ENCODE data around the gene TLR8.
"Not testable (repeated sequence)": the region's sequence is repeated elsewhere in the genome, so short reads cannot be mapped to it uniquely, and the experiment has no call there.

The TLR8 gene

GRCh38 chrX:12956704-12957534, 50.5 kb downstream of the TLR8 start:
- DNase-seq = peak; percentile 59
- in situ Hi-C loops (cut with HindIII; ENCODE audit: low pct_ligation_motif_present, low pct_unique_long_range_greater_than_20kb, low sequenced_read_pairs) = no loop called here

DNA sequence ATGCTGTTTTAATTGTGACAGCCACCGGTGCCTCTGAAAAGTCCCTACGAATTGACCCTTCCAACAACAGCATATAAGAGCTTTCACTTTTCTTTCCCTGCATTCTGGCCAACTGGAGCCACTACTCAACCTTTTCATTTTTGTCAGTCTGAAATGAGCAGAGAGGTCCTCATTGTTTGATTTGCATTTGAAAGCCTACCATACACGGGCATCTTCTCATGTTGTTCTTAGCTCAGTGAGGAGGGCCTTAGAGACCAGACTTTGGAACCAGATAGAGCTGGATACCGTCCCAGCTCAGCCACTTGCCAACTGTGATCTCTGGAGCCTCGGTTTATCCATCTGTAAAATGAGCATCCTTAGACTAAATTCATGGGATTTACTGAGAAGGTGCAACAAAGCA, 51.6 kb downstream of the TLR8 start:
- DNase-seq = no peak
- in situ Hi-C loops (cut with HindIII; ENCODE audit: low pct_ligation_motif_present, low pct_unique_long_range_greater_than_20kb, low sequenced_read_pairs) = no loop called here

DNA sequence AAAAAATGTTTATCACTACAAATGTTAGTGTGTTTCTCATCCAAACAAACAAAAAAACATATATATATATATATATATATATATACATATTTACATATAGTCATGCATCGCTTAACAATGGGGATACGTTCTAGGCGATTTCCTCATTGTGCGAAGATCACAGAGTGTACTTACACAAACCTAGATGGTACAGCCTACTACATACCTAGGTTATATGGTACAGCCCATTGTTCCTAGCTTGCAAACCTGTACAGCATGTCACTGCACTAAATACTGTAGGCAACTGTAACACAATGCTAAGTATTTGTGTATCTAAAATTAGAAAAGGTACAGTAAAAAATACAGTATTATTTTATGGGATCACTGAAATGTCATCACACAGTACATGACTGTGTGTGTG, 52.0 kb downstream of the TLR8 start:
- in situ Hi-C loops (cut with HindIII; ENCODE audit: low pct_ligation_motif_present, low pct_unique_long_range_greater_than_20kb, low sequenced_read_pairs) = no loop called here
- no peak for DNase-seq

GRCh38 chrX:12961196-12961718, 54.8 kb downstream of the TLR8 start:
- in situ Hi-C loops (cut with HindIII; ENCODE audit: low pct_ligation_motif_present, low pct_unique_long_range_greater_than_20kb, low sequenced_read_pairs) = no loop called here
- no peak for DNase-seq

- no peak for DNase-seq
- in situ Hi-C loops (cut with HindIII; ENCODE audit: low pct_ligation_motif_present, low pct_unique_long_range_greater_than_20kb, low sequenced_read_pairs) = no loop called here
Observed at GRCh38 chrX:12962041-12962504, 55.7 kb downstream of the TLR8 start.

DNA sequence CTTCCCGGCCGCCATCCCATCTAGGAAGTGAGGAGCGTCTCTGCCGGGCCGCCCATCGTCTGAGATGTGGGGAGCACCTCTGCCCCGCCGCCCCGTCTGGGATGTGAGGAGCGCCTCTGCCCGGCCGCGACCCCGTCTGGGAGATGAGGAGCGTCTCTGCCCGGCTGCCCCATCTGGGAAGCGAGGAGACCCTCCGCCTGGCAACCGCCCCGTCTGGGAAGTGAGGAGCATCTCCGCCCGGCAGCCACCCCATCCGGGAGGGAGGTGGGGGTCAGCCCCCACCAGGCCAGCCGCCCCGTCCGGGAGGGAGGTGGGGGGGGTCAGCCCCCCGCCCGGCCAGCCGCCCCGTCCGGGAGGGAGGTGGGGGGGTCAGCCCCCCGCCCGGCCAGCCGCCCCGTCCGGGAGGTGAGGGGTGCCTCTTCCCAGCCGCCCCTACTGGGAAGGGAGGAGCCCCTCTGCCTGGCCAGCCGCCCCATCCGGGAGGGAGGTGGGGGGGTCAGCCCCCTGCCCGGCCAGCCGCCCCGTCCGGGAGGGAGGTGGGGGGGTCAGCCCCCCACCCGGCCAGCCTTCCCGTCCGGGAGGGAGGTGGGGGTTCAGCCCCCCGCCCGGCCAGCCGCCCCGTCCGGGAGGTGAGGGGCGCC, 56.9 kb downstream of the TLR8 start:
- in situ Hi-C loops (cut with HindIII; ENCODE audit: low pct_ligation_motif_present, low pct_unique_long_range_greater_than_20kb, low sequenced_read_pairs); DNase-seq: not testable (repeated sequence)

GRCh38 chrX:12965131-12965940, 58.9 kb downstream of the TLR8 start:
- DNase-seq = no peak
- in situ Hi-C loops (cut with HindIII; ENCODE audit: low pct_ligation_motif_present, low pct_unique_long_range_greater_than_20kb, low sequenced_read_pairs) = no loop called here

- no peak for DNase-seq
- in situ Hi-C loops (cut with HindIII; ENCODE audit: low pct_ligation_motif_present, low pct_unique_long_range_greater_than_20kb, low sequenced_read_pairs) = no loop called here
Observed at GRCh38 chrX:12966151-12966550, 59.7 kb downstream of the TLR8 start.

DNA sequence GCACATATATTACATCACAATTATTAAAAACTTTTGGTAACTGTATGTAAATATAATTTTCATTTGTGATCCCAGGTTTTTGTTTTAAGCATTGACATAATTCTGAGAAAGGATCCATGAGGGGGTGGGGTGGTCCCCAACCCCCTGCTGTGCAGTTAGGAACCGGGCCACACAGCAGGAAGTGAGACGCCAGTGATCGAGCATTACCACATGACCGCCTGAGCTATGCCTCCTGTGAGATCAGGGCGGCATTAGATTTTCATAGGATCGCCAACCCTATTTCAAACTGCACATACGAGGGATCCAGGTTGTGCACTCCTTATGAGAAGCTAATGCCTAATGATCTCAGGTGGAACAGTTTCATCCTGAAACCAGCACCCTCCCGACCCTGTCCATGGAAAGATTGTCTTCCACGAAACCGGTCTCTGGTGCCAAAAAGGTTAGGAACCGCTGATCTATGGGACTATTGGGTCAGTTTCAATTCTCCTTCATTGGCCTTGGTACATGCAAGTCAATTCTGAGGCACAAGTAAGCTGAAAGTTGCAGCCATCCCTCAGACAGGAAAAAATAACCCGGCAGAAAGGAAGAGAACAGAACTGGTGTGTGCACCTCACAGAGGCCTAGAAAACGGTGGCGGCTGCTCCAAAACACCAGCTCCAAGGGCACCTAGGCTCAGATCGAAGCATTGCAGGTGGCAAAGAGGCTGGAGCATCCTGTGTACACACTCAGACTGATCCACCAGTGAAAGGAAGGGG, 61.5 kb downstream of the TLR8 start:
- DNase-seq = no peak
- in situ Hi-C loops (cut with HindIII; ENCODE audit: low pct_ligation_motif_present, low pct_unique_long_range_greater_than_20kb, low sequenced_read_pairs) = no loop called here

DNA sequence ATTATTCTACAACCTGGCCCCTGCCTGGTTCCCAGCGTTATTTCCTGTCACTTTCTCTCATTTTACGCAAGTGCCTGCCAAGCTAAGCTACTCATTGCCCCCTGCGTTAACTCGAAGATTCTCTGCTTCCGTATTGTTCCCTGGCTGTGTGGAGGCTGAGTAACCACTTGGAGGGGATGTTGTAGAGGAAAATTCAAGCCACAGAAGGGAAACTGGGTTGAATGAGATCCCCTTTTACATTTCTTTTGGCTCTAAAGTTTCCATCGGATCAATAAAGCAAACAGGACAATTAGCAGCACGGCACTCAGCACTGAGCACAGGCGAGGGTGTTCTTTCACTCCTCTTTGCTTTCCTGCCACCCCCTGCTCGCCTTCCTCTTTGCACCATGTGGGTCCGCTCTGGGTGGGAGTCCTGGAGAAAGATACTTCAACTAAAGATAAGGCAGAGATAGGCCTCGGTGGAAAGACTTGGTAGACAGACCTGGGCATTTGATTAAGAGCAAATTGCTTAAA, 64.3 kb downstream of the TLR8 start:
- no peak for DNase-seq
- in situ Hi-C loops (cut with HindIII; ENCODE audit: low pct_ligation_motif_present, low pct_unique_long_range_greater_than_20kb, low sequenced_read_pairs) = no loop called here

DNA sequence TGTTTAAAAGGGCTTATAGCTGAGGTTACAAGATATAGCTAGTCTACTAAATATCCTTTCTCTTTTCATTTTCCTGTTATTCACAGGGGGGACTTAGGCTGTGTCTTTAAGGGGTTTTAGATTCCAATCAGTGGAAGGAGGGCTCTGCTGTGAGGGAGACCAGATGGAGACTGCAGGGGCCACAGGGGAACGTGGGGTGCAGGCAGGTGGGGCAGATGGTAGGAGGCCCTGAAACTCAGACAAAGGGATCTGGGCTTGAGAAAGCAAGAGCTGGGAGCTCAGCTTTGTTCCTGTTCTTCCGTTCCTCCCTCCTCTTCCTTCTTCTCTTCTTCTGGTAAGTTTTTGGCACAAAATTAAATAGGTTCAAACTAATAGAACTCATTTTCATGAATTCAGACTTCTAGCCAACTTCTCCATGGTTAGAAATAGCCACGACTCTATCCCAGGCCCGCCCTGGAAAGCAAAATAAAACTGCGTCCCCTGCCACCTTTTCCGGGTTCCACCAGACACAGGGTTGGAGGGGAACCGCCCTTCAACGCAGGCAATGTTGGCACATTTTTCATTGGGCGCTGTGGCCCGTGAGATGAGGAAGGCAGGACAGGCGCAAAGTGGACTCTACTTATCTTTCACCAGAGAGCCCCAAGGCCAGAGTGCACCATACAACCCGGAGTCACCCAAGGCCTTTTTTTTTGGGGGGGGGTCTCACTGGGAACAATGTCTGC, 65.0 kb downstream of the TLR8 start:
- DNase-seq = no peak
- in situ Hi-C loops (cut with HindIII; ENCODE audit: low pct_ligation_motif_present, low pct_unique_long_range_greater_than_20kb, low sequenced_read_pairs) = no loop called here

DNA sequence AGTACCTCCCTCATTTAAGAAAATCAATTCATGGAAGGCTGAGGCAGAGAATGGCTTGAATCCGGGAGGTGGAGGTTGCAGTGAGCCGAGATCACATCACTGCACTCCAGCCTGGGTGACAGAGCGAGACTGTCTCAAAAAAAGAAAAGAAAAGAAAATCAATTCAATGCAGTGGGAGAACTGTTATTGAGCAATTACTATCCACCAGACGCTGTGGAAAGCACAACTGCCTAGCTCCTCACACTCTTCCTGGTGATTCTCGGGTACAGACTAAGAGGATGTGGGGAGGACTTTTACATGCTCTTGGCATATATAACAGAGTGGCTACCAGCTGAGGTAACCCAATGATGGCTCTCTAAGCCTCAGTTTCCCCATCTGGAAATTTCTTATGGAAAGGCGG, 65.8 kb downstream of the TLR8 start:
- DNase-seq = no peak
- in situ Hi-C loops (cut with HindIII; ENCODE audit: low pct_ligation_motif_present, low pct_unique_long_range_greater_than_20kb, low sequenced_read_pairs) = no loop called here

Data from ACHN (cell line).